IPS DF 4.7 (cell line): ENCODE measurements around the gene DENND6B.

Experiments used
- DNase-seq: peaks from one replicate; pipeline ENCODE4 v3.0.0-alpha.2; 2013; ENCODE audit warnings: low spot score; ENCODE audit errors: extremely low read depth

Gene DENND6B

GRCh38 chr22:50315289-50316113 is 11.3 kb downstream of the DENND6B start:
- no peak for DNase-seq

GRCh38 chr22:50314455-50315288 is 12.1 kb downstream of the DENND6B start:
- no peak for DNase-seq

- DNase-seq: no peak
Observed at GRCh38 chr22:50314081-50314454, 12.7 kb downstream of the DENND6B start.

GRCh38 chr22:50313600-50313999 is 13.2 kb downstream of the DENND6B start:
- no peak for DNase-seq

- no peak for DNase-seq
Observed at GRCh38 chr22:50313021-50313420, 13.8 kb downstream of the DENND6B start.

GRCh38 chr22:50312371-50312770 is 14.4 kb downstream of the DENND6B start:
- no peak for DNase-seq

GRCh38 chr22:50311606-50312351 is 15.0 kb downstream of the DENND6B start:
- no peak for DNase-seq

- DNase-seq: no peak
Observed at GRCh38 chr22:50310949-50311444, 15.8 kb downstream of the DENND6B start.

GRCh38 chr22:50310031-50310722 is 16.6 kb downstream of the DENND6B start:
- no peak for DNase-seq

- DNase-seq: no peak
Observed at GRCh38 chr22:50309601-50309991, 17.2 kb downstream of the DENND6B start.

- DNase-seq: no peak
Observed at GRCh38 chr22:50308986-50309600, 17.7 kb downstream of the DENND6B start.

- DNase-seq: no peak
Observed at GRCh38 chr22:50308597-50308935, 18.2 kb downstream of the DENND6B start.

- DNase-seq: no peak
Observed at GRCh38 chr22:50307890-50308596, 18.8 kb downstream of the DENND6B start.

GRCh38 chr22:50306753-50307749 is 19.8 kb downstream of the DENND6B start, which contains the start of gene PLXNB2:
PLXNB2 (minus strand) TSS chr22:50307646; CDS start chr22:50290584, 17,062 bp downstream.
- DNase-seq: no peak

- no peak for DNase-seq
Observed at GRCh38 chr22:50305923-50306566, 20.8 kb downstream of the DENND6B start.

- DNase-seq: no peak
Observed at GRCh38 chr22:50305393-50305922, 21.4 kb downstream of the DENND6B start.

- no peak for DNase-seq
Observed at GRCh38 chr22:50304528-50305392, 22.1 kb downstream of the DENND6B start.
